GM23338 (cell line): ENCODE measurements around the gene SNUPN.

Source experiments
- CREB1 ChIP-seq: fragments of 250-450 bp; sonication (Bioruptor Pico); IDR thresholded peaks from 2 replicates; pipeline ENCODE4 v1.5.0; 2020; ENCODE audit warnings: low read depth, mild to moderate bottlenecking, moderate library complexity
- EZH2phosphoT487 ChIP-seq: fragments of 200-600 bp; sonication (generic); IDR thresholded peaks from one replicate; pipeline ENCODE4 v1.8.1; 2018; ENCODE audit warnings: antibody characterized with exemption; ENCODE audit not compliant: unreplicated experiment
- POLR2AphosphoS5 ChIP-seq: IDR thresholded peaks from 2 replicates; pipeline ENCODE4 v1.6.1; 2016; ENCODE audit warnings: antibody characterized with exemption, low read depth
- TF ChIP-seq, protein P1 (sequence below), 2 experiments: fragments of 200-600 bp in 1 of 2; sonication (generic) in 1 of 2; conservative IDR thresholded peaks; 2 replicates each; pipeline versions ENCODE4 v1.5.1 to v1.6.1; 2016 to 2017; ENCODE audit warnings: antibody characterized with exemption in 2 of 2, low read depth in 2 of 2, mild to moderate bottlenecking in 2 of 2, moderate library complexity in 1 of 2

DNA sequence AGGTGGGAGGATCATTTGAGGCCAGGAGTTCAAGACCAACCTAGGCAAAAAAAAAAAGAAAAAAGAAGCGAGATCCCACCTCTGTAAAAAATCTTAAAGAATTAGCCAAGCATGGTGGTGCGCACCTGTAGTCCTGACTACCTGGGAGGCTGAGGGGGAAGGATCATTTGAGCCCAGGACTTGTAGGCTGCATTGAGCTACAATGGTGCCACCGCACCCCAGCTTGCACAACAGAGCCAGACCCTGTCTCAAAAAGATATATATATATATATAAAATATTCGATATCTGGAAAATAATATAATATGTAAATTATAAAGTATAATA is 15.6 kb upstream of the SNUPN start:
- TF ChIP-seq, protein P1, sequence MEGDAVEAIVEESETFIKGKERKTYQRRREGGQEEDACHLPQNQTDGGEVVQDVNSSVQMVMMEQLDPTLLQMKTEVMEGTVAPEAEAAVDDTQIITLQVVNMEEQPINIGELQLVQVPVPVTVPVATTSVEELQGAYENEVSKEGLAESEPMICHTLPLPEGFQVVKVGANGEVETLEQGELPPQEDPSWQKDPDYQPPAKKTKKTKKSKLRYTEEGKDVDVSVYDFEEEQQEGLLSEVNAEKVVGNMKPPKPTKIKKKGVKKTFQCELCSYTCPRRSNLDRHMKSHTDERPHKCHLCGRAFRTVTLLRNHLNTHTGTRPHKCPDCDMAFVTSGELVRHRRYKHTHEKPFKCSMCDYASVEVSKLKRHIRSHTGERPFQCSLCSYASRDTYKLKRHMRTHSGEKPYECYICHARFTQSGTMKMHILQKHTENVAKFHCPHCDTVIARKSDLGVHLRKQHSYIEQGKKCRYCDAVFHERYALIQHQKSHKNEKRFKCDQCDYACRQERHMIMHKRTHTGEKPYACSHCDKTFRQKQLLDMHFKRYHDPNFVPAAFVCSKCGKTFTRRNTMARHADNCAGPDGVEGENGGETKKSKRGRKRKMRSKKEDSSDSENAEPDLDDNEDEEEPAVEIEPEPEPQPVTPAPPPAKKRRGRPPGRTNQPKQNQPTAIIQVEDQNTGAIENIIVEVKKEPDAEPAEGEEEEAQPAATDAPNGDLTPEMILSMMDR (conservative IDR thresholded peaks at IDR 0.05; ENCODE audit: low read depth in 2 of 2), result no peak
- TF ChIP-seq EZH2phosphoT487 (no peak), CREB1 (CRISPR knock-in tag) (no peak), POLR2AphosphoS5 (no peak)
